HL-60 (cell line): ENCODE results near the gene SIAH3.

Source experiments
- DNase-seq, 2 experiments: peaks; one replicate each; pipeline ENCODE4 v3.0.0-alpha.2; 2010 to 2020; ENCODE audit warnings: low read depth in 1 of 2, low spot score in 1 of 2
- H3K27ac ChIP-seq: fragments of 250-450 bp; sonication (Bioruptor Pico); replicated peaks from 2 replicates; pipeline ENCODE4 v1.5.1; 2020; ENCODE audit warnings: mild to moderate bottlenecking, moderate library complexity
- H3K27me3 ChIP-seq: fragments of 250-450 bp; sonication (Bioruptor Pico); 2 replicates; pipeline ENCODE4 v1.5.1; 2021; ENCODE audit warnings: mild to moderate bottlenecking, moderate library complexity; ENCODE audit not compliant: insufficient read depth, poor library complexity, severe bottlenecking
- H3K4me3 ChIP-seq: replicated peaks from 2 replicates; pipeline ENCODE4 v1.5.1; 2011; ENCODE audit warnings: mild to moderate bottlenecking, control low read depth, low read length; ENCODE audit not compliant: insufficient read depth
- GABPA ChIP-seq: IDR thresholded peaks from 2 replicates; pipeline ENCODE4 v1.6.1; 2012; ENCODE audit warnings: low read depth
- POLR2AphosphoS5 ChIP-seq: IDR thresholded peaks from 2 replicates; pipeline ENCODE4 v1.6.1; 2012; ENCODE audit warnings: low read depth
- SPI1 ChIP-seq: IDR thresholded peaks from 2 replicates; pipeline ENCODE4 v1.6.1; 2012; ENCODE audit warnings: low read depth, mild to moderate bottlenecking, borderline replicate concordance
- TF ChIP-seq, protein P1 (sequence below): IDR thresholded peaks from one replicate; pipeline ENCODE4 v1.5.1; 2011; ENCODE audit warnings: low read length, control low read depth, inconsistent platforms; ENCODE audit not compliant: insufficient read depth
- TF ChIP-seq, protein P2 (sequence below): IDR thresholded peaks from 2 replicates; pipeline ENCODE4 v1.6.1; 2012; ENCODE audit warnings: low read depth; ENCODE audit not compliant: insufficient replicate concordance

SIAH3 gene

DNA sequence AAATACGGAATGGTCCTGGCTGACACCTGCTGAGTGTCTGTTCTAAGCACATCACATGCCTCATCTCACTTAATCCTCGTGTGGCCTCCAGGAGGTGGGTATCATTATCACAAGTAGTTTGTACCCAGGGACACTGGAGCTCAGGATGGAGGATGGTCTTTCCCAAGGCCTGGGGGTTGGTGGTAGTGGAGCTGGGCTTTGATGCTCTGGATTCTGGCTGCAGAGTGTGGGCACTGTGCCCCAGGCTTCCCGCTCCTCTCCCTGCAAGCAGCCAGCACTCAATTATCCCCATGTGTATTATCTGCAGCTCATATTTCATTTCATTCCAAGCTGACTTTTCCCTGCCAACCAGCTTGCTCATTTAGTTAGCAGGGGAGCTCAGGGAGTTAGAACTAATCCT is 52.1 kb downstream of the SIAH3 start:
- no peak for TF ChIP-seq POLR2AphosphoS5
- TF ChIP-seq, protein P1, sequence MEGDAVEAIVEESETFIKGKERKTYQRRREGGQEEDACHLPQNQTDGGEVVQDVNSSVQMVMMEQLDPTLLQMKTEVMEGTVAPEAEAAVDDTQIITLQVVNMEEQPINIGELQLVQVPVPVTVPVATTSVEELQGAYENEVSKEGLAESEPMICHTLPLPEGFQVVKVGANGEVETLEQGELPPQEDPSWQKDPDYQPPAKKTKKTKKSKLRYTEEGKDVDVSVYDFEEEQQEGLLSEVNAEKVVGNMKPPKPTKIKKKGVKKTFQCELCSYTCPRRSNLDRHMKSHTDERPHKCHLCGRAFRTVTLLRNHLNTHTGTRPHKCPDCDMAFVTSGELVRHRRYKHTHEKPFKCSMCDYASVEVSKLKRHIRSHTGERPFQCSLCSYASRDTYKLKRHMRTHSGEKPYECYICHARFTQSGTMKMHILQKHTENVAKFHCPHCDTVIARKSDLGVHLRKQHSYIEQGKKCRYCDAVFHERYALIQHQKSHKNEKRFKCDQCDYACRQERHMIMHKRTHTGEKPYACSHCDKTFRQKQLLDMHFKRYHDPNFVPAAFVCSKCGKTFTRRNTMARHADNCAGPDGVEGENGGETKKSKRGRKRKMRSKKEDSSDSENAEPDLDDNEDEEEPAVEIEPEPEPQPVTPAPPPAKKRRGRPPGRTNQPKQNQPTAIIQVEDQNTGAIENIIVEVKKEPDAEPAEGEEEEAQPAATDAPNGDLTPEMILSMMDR: no peak
- TF ChIP-seq, protein P2, sequence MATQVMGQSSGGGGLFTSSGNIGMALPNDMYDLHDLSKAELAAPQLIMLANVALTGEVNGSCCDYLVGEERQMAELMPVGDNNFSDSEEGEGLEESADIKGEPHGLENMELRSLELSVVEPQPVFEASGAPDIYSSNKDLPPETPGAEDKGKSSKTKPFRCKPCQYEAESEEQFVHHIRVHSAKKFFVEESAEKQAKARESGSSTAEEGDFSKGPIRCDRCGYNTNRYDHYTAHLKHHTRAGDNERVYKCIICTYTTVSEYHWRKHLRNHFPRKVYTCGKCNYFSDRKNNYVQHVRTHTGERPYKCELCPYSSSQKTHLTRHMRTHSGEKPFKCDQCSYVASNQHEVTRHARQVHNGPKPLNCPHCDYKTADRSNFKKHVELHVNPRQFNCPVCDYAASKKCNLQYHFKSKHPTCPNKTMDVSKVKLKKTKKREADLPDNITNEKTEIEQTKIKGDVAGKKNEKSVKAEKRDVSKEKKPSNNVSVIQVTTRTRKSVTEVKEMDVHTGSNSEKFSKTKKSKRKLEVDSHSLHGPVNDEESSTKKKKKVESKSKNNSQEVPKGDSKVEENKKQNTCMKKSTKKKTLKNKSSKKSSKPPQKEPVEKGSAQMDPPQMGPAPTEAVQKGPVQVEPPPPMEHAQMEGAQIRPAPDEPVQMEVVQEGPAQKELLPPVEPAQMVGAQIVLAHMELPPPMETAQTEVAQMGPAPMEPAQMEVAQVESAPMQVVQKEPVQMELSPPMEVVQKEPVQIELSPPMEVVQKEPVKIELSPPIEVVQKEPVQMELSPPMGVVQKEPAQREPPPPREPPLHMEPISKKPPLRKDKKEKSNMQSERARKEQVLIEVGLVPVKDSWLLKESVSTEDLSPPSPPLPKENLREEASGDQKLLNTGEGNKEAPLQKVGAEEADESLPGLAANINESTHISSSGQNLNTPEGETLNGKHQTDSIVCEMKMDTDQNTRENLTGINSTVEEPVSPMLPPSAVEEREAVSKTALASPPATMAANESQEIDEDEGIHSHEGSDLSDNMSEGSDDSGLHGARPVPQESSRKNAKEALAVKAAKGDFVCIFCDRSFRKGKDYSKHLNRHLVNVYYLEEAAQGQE: no peak
- no peak for TF ChIP-seq SPI1
- no peak for TF ChIP-seq GABPA
- DNase-seq: no peak

DNA sequence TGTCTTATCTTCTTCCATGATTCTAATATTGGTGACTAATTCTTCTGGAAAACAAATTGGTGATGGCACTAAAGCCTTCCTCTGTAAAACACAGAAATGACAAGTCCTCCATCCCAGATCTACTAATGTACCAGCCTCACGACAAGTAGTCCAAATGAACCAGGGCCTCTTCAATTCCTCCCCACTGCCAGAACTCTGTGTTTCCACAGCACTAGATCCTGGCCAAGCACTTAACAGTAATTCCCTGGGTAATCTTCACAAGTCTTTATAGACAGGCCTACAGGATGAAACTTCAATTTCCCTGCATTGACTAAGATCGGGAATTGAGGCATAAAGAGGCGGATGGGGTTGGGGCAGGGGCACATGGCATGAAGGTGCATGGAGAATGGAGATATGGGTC is 52.7 kb downstream of the SIAH3 start:
- no peak for DNase-seq
- H3K4me3 ChIP-seq: no peak overlapping the region
- no peak for TF ChIP-seq POLR2AphosphoS5
- TF ChIP-seq, protein P1: no peak
- no peak for TF ChIP-seq GABPA
- TF ChIP-seq, protein P2: no peak
- TF ChIP-seq SPI1: no peak
- H3K27me3 ChIP-seq: no peaks in the 10 kb centered on the region
- no peak overlapping the region for H3K27ac ChIP-seq

More for the DNA sequence above, 52.1 kb downstream of the SIAH3 start:
- H3K27ac ChIP-seq: no peak overlapping the region
- H3K27me3 ChIP-seq: no peaks in the 10 kb centered on the region
- no peak overlapping the region for H3K4me3 ChIP-seq

DNA sequence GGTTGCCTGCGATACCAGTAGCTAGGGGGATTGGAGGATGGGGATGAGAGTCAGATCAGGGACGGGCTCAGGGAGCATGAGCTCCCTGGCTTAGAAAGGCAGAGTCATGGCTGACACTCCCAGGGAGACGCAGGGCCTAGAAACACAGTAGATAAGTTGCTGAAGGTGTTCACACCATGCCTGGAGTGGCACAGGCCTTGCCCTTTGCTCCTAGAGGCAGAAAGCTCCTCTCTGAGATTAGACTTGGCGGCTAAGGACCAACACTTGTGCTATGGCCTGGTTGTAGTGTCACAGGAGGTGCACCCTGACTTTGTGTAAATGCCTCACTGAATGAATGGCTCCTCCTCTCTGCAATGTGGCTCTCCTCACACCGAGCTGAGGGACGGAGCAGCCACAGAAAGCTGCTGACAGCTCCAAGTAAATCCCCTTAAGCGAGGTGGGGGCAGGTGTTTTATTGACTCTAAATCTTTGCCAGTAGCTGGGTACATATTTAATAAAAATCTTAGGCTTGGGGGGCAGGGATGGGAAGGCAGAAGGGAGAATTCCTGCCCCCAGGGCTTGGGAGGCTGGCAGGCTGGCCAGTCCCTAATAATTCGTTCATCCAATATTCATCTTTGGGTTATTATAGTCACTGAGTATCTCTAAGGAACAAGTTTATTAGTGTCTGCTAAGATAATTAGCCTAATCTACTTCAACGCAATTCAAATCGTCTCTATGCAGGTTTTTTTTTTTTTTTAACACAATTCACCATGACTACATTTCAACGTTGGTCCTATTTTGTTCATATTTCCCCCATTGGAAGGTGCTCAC is 54.9 kb downstream of the SIAH3 start:
- Histone ChIP-seq H3K27ac (no peak overlapping the region), H3K4me3 (no peak overlapping the region), H3K27me3 (no peaks in the 10 kb centered on the region)
- TF ChIP-seq, protein P2: no peak
- TF ChIP-seq GABPA (no peak), SPI1 (no peak), POLR2AphosphoS5 (no peak)
- TF ChIP-seq, protein P1: no peak
- DNase-seq: no peak
